B cell (primary cell): ENCODE data around the gene ITPKB. TPM values are rescaled to one million over a fixed set of nuclear protein-coding genes. Genes with fewer than 3 reads are reported as not detected.

ENCODE experiments used
- ATAC-seq: fragments of 200-7000 bp; cut with Tn5 transposase; one replicate; pipeline ENCODE4 v1.10.0; 2021; ENCODE audit warnings: low read depth, mild to moderate bottlenecking, moderate number of reproducible peaks, moderate library complexity
- CTCF ChIA-PET: fragments of 350-600 bp; sonication (Branson Sonifier 250); formaldehyde crosslinking; loops from one replicate; lab custom pipeline; 2021; ENCODE audit warnings: antibody characterized with exemption, inconsistent platforms; lab: Charles Lee
- POLR2A ChIA-PET: fragments of 350-600 bp; sonication (Branson Sonifier 250); formaldehyde crosslinking; loops from one replicate; lab custom pipeline; 2021; ENCODE audit warnings: antibody characterized with exemption; lab: Charles Lee
- DNase-seq: peaks from one replicate; pipeline ENCODE4 v3.0.0; 2013
- H2AFZ ChIP-seq: 2 replicates; pipeline ENCODE4 v1.6.1; 2012; ENCODE audit warnings: mild to moderate bottlenecking, low read depth, low read length; ENCODE audit not compliant: insufficient read depth, poor library complexity, severe bottlenecking
- H3K27ac ChIP-seq, 2 donors: 1 replicate in 1 of 2; 2 replicates in 1 of 2; pipeline ENCODE4 v1.5.1; 2012 to 2013; ENCODE audit warnings: low read length in 2 of 2, mild to moderate bottlenecking in 2 of 2, moderate library complexity in 1 of 2
- H3K27me3 ChIP-seq, 4 experiments: fragments of 200-600 bp in 1 of 4; sonication (generic) in 1 of 4; replicated peaks in 1 of 4; 1 replicate in 2 of 4; 2 replicates in 2 of 4; pipeline versions ENCODE4 v1.6.1 to v1.7.0; 2013 to 2016; ENCODE audit warnings: low read length in 3 of 4, mild to moderate bottlenecking in 2 of 4, mixed read lengths in 1 of 4, moderate library complexity in 1 of 4; ENCODE audit not compliant: insufficient read depth in 4 of 4, control insufficient read depth in 3 of 4; ENCODE audit errors: control extremely low read depth in 1 of 4
- H3K36me3 ChIP-seq, 2 experiments: replicated peaks in 1 of 2; 1 replicate in 1 of 2; 2 replicates in 1 of 2; pipeline versions ENCODE4 v1.6.1 to v1.7.1; 2013; ENCODE audit warnings: low read length in 1 of 2; ENCODE audit not compliant: insufficient read depth in 2 of 2, control insufficient read depth in 1 of 2; ENCODE audit errors: control extremely low read depth in 1 of 2, extremely low read depth in 1 of 2
- H3K4me1 ChIP-seq, 2 donors: fragments of 200-600 bp in 1 of 2; sonication (generic) in 1 of 2; 1 replicate in 1 of 2; 2 replicates in 1 of 2; pipeline versions ENCODE4 v1.5.1 to v1.6.1; 2013 to 2017; ENCODE audit warnings: low read length in 2 of 2; ENCODE audit not compliant: control insufficient read depth in 2 of 2, insufficient read depth in 2 of 2
- H3K4me2 ChIP-seq: replicated peaks from 2 replicates; pipeline ENCODE3; 2012; ENCODE audit warnings: mild to moderate bottlenecking, low read depth, low read length; ENCODE audit not compliant: poor library complexity, severe bottlenecking
- H3K4me3 ChIP-seq, 5 experiments: fragments of 200-600 bp in 1 of 5; sonication (generic) in 1 of 5; 1 replicate in 3 of 5; 2 replicates in 2 of 5; pipeline versions ENCODE4 v1.5.1 to v1.7.0; 2011 to 2016; ENCODE audit warnings: low read length in 4 of 5, mild to moderate bottlenecking in 4 of 5, low read depth in 2 of 5, control low read depth in 1 of 5, moderate library complexity in 1 of 5; ENCODE audit not compliant: insufficient read depth in 1 of 5; ENCODE audit errors: control extremely low read depth in 1 of 5, extremely low read depth in 1 of 5
- H3K79me2 ChIP-seq: fragments of 200-600 bp; sonication (generic); one replicate; pipeline ENCODE4 v1.6.0; 2016; ENCODE audit warnings: low read length; ENCODE audit not compliant: control insufficient read depth, insufficient read depth
- H3K9ac ChIP-seq: fragments of 200-600 bp; sonication (generic); 2 replicates; pipeline ENCODE4 v1.6.1; 2017; ENCODE audit warnings: mild to moderate bottlenecking, low read length, moderate library complexity
- H3K9me3 ChIP-seq, 3 donors: one replicate each; pipeline versions ENCODE4 v1.6.1 to v1.7.1; 2013; ENCODE audit warnings: low read length in 2 of 3; ENCODE audit not compliant: control insufficient read depth in 2 of 3, insufficient read depth in 1 of 3; ENCODE audit errors: control extremely low read depth in 1 of 3
- H4K20me1 ChIP-seq: 2 replicates; pipeline ENCODE4 v1.6.0; 2012; ENCODE audit warnings: mild to moderate bottlenecking, low read length; ENCODE audit not compliant: insufficient read depth, control insufficient read depth, poor library complexity, severe bottlenecking
- H3K27ac Mint-ChIP-seq: one replicate; pipeline ENCODE4 v1.8.0; 2021; ENCODE audit warnings: mixed read lengths
- H3K27me3 Mint-ChIP-seq: one replicate; pipeline ENCODE4 v1.8.0; 2021; ENCODE audit warnings: mixed read lengths
- H3K4me1 Mint-ChIP-seq: one replicate; pipeline ENCODE4 v1.8.0; 2021; ENCODE audit warnings: mixed read lengths
- H3K4me3 Mint-ChIP-seq: one replicate; pipeline ENCODE4 v1.8.0; 2021; ENCODE audit warnings: mixed read lengths
- H3K9me3 Mint-ChIP-seq: one replicate; pipeline ENCODE4 v1.8.0; 2022; ENCODE audit warnings: mixed read lengths; ENCODE audit not compliant: insufficient read depth
- CTCF ChIP-seq: fragments of 200-600 bp; IDR thresholded peaks from one replicate; pipeline ENCODE4 v1.8.0; 2022; ENCODE audit warnings: antibody characterized with exemption, mild to moderate bottlenecking
- EZH2 ChIP-seq: IDR thresholded peaks from 2 replicates; pipeline ENCODE4 v1.6.1; 2012; ENCODE audit warnings: borderline replicate concordance, low read depth, mild to moderate bottlenecking, moderate library complexity, low read length; ENCODE audit not compliant: insufficient read depth, poor library complexity, severe bottlenecking
- WGBS: methylation state at CpG from one replicate; pipeline ENCODE4 v1.1.5; 2013; ENCODE audit warnings: missing lambda C conversion rate; ENCODE audit not compliant: insufficient coverage; 5-methylcytosine and 5-hydroxymethylcytosine counted together
- intact Hi-C: fragments of 100-400 bp; cut with micrococcal nuclease; formaldehyde crosslinking; loops from one replicate; pipeline ENCODE4 v1.10.0; 2022
- polyA plus RNA-seq: library from polyadenylated mRNA; depleted of rRNA; stranded (reverse); fragments of >200 nt; gene quantifications from 2 replicates; pipeline ENCODE4 v1.2.3, GENCODE V29; 2012
- total RNA-seq, 2 donors: library from RNA; stranded (reverse); fragments of 120-200 nt in 1 of 2; gene quantifications; 1 replicate in 1 of 2; 2 replicates in 1 of 2; pipeline versions ENCODE4 v1.2.3 to v1.2.4, GENCODE V29; 2013 to 2022

The ITPKB gene
- total and polyA plus RNA-seq, 2 donors (not counting 1 experiment from before 2014, with no cell fraction given), result 21.8 to 93.5 TPM

- ChIA-PET POLR2A (no interaction called here), CTCF (interaction anchor here (4.7 to 7.3 kb wide), 2 partner anchors 12 to 40 kb away, joined by 26 to 78 read pairs; no protein-coding TSS in a partner anchor)
- Histone ChIP-seq H3K4me1 (peaks cover 44 to 52% of the 10 kb centered on the region in 2 donors), H3K4me2 (no peak overlapping the region), H3K27me3 (no peaks in the 10 kb centered on the region), H3K9me3 (no peaks in the 10 kb centered on the region), H4K20me1 (peaks cover 36% of the 10 kb centered on the region), H3K4me3 (no peak overlapping the region), H3K9ac (no peak overlapping the region), H3K27ac (peak overlapping the region; percentile 18 to 68), H3K36me3 (peaks cover 4 to 53% of the 10 kb centered on the region in 2 experiments), H3K79me2 (peaks cover 70% of the 10 kb centered on the region), H2AFZ (no peak overlapping the region)
- 96% methylated on average over 14 of the region's 18 CpGs for WGBS
- peak overlapping the region; percentile 82 for H3K27ac Mint-ChIP-seq
- no peaks in the 10 kb centered on the region for H3K27me3 Mint-ChIP-seq
- TF ChIP-seq EZH2 (no peak), CTCF (no peak)
- peaks cover 75% of the 10 kb centered on the region for H3K4me1 Mint-ChIP-seq
- intact Hi-C loops, result no loop called here
- DNase-seq (no peak), ATAC-seq (no peak)
- H3K4me3 Mint-ChIP-seq, result peak overlapping the region; percentile 5
- no peaks in the 10 kb centered on the region for H3K9me3 Mint-ChIP-seq
Observed at GRCh38 chr1:226646026-226646869, 92.8 kb downstream of the ITPKB start.
